ENCODE results near the gene THAP5. TPM values are rescaled to one million over a fixed set of nuclear protein-coding genes. Genes with fewer than 3 reads are reported as not detected.

Gene THAP5
- total and polyA plus RNA-seq, 4 donors: 11.3 to 29.9 (median 15.5) TPM

GRCh38 chr7:108609643-108610042 lies 40.1 kb upstream of the THAP5 start:
- H3K27ac ChIP-seq (ENCODE audit: low read depth in 1 of 2, low read length in 2 of 2): peak overlapping the region in 1 of 2 donors; percentile 10
- whole genome bisulfite sequencing: 22% methylated on average over 2 of the region's 2 CpGs
- no peaks in the 10 kb centered on the region for H3K27me3 ChIP-seq (ENCODE audit: control insufficient read depth in 4 of 4, insufficient read depth in 4 of 4, low read length in 3 of 4)
- no peak overlapping the region for H3K9ac ChIP-seq (ENCODE audit: low read depth in 1 of 2, low read length in 2 of 2)
- H3K36me3 ChIP-seq (ENCODE audit: control insufficient read depth in 4 of 4, insufficient read depth in 3 of 4, low read depth in 1 of 4, low read length in 3 of 4): no peaks in the 10 kb centered on the region
- no peaks in the 10 kb centered on the region for H3K9me3 ChIP-seq (ENCODE audit: control insufficient read depth in 4 of 4, low read length in 3 of 4)
- TF ChIP-seq FOXA1 (IDR thresholded peaks at IDR 0.05) (no peak), GABPA (IDR thresholded peaks at IDR 0.05 in 1 of 2, conservative IDR thresholded peaks at IDR 0.05 in 1 of 2) (no peak), SP1 (IDR thresholded peaks at IDR 0.05) (peak; percentile 84), MAX (IDR thresholded peaks at IDR 0.05) (no peak), RAD21 (IDR thresholded peaks at IDR 0.05) (peak; percentile 23 to 45), REST (IDR thresholded peaks at IDR 0.05) (no peak), CTCF (IDR thresholded peaks at IDR 0.05; ENCODE audit: low read depth, low read length, missing input control) (no peak), ATF3 (IDR thresholded peaks at IDR 0.05) (no peak), EGR1 (IDR thresholded peaks at IDR 0.05; ENCODE audit: low read depth in 2 of 2) (no peak), RXRA (IDR thresholded peaks at IDR 0.05) (peak in 1 of 2 donors; percentile 39), TAF1 (conservative IDR thresholded peaks at IDR 0.05) (no peak), JUND (IDR thresholded peaks at IDR 0.05) (peak in 1 of 2 donors; percentile 18), YY1 (IDR thresholded peaks at IDR 0.05) (peak; percentile 52), FOXA2 (IDR thresholded peaks at IDR 0.05) (no peak), HNF4A (conservative IDR thresholded peaks at IDR 0.05) (peak; percentile 92 to 93), HNF4G (IDR thresholded peaks at IDR 0.05) (peak; percentile 88), ZBTB33 (IDR thresholded peaks at IDR 0.05) (no peak), NR2F2 (IDR thresholded peaks at IDR 0.05) (no peak)
- no peak for DNase-seq (ENCODE audit: low spot score)
- H3K4me3 ChIP-seq (ENCODE audit: low read depth in 1 of 3, low read length in 3 of 3): no peak overlapping the region
- peaks cover 0 to 48% (median 30%) of the 10 kb centered on the region in 4 donors for H3K4me1 ChIP-seq (ENCODE audit: control insufficient read depth in 4 of 4, insufficient read depth in 4 of 4, low read length in 3 of 4)
